ENCODE measurements around the gene MIB1. TPM values are rescaled to one million over a fixed set of nuclear protein-coding genes. Genes with fewer than 3 reads are reported as not detected.

Gene MIB1
- total RNA-seq, 1 experiment from 2014 or later: 48.1 TPM

DNA sequence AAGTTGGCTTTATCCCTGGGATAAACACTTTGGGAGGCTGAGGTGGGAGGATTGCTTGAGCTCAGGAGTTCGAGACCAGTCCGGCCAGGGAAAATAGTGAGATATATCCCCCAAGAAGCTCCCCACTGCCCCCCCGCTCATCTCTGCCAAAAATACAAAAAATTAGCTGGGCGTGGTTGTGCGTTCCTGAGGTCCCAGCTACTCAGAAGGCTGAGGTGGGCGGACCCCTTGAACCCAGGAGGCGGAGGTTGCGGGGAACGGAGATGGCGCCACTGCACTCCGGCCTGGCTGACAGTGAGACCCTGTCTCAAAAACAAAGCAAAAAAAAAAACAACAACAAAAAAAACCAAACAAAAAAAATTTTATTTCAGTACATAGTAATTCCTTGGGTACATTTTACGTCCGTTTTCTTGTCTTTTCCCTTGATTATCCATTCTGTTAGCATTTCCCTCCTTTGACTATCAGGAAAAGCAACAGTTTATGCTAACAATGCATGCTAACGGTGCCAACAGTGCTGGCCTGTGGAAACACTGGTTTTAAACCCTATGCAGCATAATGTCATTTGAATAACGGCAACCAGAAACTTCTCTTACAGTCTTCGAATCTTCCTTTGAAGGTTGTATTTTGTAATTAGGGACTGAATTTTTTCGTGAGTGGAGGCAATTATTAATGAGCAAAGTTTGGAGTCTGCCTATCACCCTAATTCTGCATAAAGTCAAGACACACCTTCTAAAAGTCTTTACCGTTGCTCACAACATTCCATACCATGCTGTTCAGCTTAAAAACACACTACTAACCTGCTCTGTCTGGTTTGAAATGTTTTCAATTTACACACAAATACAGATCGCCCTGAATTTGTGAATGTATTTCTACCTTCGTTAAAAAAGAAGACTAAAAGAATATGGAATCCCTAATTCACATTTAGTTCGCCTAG lies 721 bp upstream of the MIB1 start:
- peak overlapping the region; percentile 17 for H3K4me3 ChIP-seq (ENCODE audit: low read depth, low read length)
- peaks cover 14% of the 10 kb centered on the region for H3K4me1 Mint-ChIP-seq (ENCODE audit: low read depth, unreplicated experiment)
- BruUV-seq (replicated peaks): no TSS peak
- intact Hi-C loops (cut with micrococcal nuclease; ENCODE audit: unreplicated experiment): loop anchor here (1.0 to 10.0 kb wide), 4 partner anchors 36 to 139 kb away; partner anchors contain the start of genes ABHD3 and ESCO1
- ChIA-PET CTCF (interaction anchor here (0.6 to 2.8 kb wide), 6 partner anchors 13 to 139 kb away, joined by 3 to 12 read pairs (median 4); partner anchors contain the start of genes ABHD3 and ESCO1), POLR2A (interaction anchor here (0.6 to 1.5 kb wide), 10 partner anchors 12 to 384 kb away, joined by 3 to 29 read pairs (median 5); partner anchors contain the start of genes ABHD3 and ESCO1)
- peak overlapping the region; percentile 89 for H3K4me3 Mint-ChIP-seq (ENCODE audit: unreplicated experiment)
- no peak for DNase-seq
- H3K4me1 ChIP-seq: peaks cover 6% of the 10 kb centered on the region; the same call in 1 of the 2 replicates
- no peaks in the 10 kb centered on the region for H3K36me3 ChIP-seq (ENCODE audit: control insufficient read depth, insufficient read depth, low read length)
- no peaks in the 10 kb centered on the region; the same call in 1 of the 2 replicates for H3K9me3 ChIP-seq
- TF ChIP-seq, protein P1, sequence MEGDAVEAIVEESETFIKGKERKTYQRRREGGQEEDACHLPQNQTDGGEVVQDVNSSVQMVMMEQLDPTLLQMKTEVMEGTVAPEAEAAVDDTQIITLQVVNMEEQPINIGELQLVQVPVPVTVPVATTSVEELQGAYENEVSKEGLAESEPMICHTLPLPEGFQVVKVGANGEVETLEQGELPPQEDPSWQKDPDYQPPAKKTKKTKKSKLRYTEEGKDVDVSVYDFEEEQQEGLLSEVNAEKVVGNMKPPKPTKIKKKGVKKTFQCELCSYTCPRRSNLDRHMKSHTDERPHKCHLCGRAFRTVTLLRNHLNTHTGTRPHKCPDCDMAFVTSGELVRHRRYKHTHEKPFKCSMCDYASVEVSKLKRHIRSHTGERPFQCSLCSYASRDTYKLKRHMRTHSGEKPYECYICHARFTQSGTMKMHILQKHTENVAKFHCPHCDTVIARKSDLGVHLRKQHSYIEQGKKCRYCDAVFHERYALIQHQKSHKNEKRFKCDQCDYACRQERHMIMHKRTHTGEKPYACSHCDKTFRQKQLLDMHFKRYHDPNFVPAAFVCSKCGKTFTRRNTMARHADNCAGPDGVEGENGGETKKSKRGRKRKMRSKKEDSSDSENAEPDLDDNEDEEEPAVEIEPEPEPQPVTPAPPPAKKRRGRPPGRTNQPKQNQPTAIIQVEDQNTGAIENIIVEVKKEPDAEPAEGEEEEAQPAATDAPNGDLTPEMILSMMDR (IDR thresholded peaks at IDR 0.05; ENCODE audit: insufficient read depth in 1 of 2, low read depth in 1 of 2, low read length in 1 of 2, severe bottlenecking in 1 of 2, unreplicated experiment in 1 of 2): no peak
- no peaks in the 10 kb centered on the region for H3K27me3 ChIP-seq (replicated peaks; ENCODE audit: control insufficient read depth, insufficient read depth, low read length)
- H3K27ac Mint-ChIP-seq (ENCODE audit: unreplicated experiment): peak overlapping the region; percentile 95
- H3K27me3 Mint-ChIP-seq (ENCODE audit: insufficient read depth, unreplicated experiment): no peaks in the 10 kb centered on the region
- H3K9me3 Mint-ChIP-seq (ENCODE audit: unreplicated experiment): peaks cover 15% of the 10 kb centered on the region
- peaks cover 8% of the 10 kb centered on the region for H3K36me3 Mint-ChIP-seq (ENCODE audit: insufficient read depth, unreplicated experiment)

DNA sequence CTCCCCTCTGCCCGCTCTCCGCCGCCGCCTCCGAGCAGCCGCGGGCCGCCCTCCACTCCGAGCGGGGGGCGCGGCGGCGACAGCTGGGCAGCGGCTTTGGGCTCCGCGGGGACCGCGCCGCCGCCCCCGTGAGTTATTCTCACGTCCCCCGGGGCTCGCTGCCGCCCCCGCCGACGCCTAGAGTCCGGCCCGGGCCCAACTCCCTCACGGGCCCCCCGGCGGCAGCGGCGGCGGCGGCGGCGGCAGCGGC lies 645 bp downstream of the MIB1 start:
- ChIA-PET POLR2A (interaction anchor here (1.5 kb wide), 1 partner anchor 141 kb away, joined by 15 read pairs; the partner anchor contains the start of gene ESCO1), CTCF (interaction anchor here (0.6 to 2.8 kb wide), 2 partner anchors 37 to 50 kb away, joined by 4 to 10 read pairs; partner anchors contain the start of gene ABHD3)
- H3K4me1 ChIP-seq: peaks cover 6% of the 10 kb centered on the region; the same call in 1 of the 2 replicates
- intact Hi-C loops (cut with micrococcal nuclease; ENCODE audit: unreplicated experiment): loop anchor here (2.0 to 10.0 kb wide), 2 partner anchors 106 to 140 kb away; partner anchors contain the start of gene ESCO1
- H3K36me3 ChIP-seq (ENCODE audit: control insufficient read depth, insufficient read depth, low read length): no peaks in the 10 kb centered on the region
- DNase-seq: no peak
- Mint-ChIP-seq H3K27ac (ENCODE audit: unreplicated experiment) (no peak overlapping the region), H3K4me3 (ENCODE audit: unreplicated experiment) (peak overlapping the region; percentile 74), H3K36me3 (ENCODE audit: insufficient read depth, unreplicated experiment) (peaks cover 8% of the 10 kb centered on the region), H3K27me3 (ENCODE audit: insufficient read depth, unreplicated experiment) (no peaks in the 10 kb centered on the region), H3K4me1 (ENCODE audit: low read depth, unreplicated experiment) (peaks cover 14% of the 10 kb centered on the region), H3K9me3 (ENCODE audit: unreplicated experiment) (peaks cover 13% of the 10 kb centered on the region)
- BruUV-seq (replicated peaks): no TSS peak
- TF ChIP-seq, protein P1 (IDR thresholded peaks at IDR 0.05; ENCODE audit: insufficient read depth in 1 of 2, low read depth in 1 of 2, low read length in 1 of 2, severe bottlenecking in 1 of 2, unreplicated experiment in 1 of 2): no peak
- H3K27me3 ChIP-seq (replicated peaks; ENCODE audit: control insufficient read depth, insufficient read depth, low read length): no peaks in the 10 kb centered on the region
- peak overlapping the region; percentile 99 for H3K4me3 ChIP-seq (ENCODE audit: low read depth, low read length)
- H3K9me3 ChIP-seq: no peaks in the 10 kb centered on the region; the same call in 1 of the 2 replicates

Measured in Caco-2 (cell line).